ENCODE data around the gene GNA15. TPM values are rescaled to one million over a fixed set of nuclear protein-coding genes. Genes with fewer than 3 reads are reported as not detected.

GNA15 gene
- total RNA-seq, 4 donors from 2014 or later = 1.2 to 9.3 (median 5.7) TPM

DNA sequence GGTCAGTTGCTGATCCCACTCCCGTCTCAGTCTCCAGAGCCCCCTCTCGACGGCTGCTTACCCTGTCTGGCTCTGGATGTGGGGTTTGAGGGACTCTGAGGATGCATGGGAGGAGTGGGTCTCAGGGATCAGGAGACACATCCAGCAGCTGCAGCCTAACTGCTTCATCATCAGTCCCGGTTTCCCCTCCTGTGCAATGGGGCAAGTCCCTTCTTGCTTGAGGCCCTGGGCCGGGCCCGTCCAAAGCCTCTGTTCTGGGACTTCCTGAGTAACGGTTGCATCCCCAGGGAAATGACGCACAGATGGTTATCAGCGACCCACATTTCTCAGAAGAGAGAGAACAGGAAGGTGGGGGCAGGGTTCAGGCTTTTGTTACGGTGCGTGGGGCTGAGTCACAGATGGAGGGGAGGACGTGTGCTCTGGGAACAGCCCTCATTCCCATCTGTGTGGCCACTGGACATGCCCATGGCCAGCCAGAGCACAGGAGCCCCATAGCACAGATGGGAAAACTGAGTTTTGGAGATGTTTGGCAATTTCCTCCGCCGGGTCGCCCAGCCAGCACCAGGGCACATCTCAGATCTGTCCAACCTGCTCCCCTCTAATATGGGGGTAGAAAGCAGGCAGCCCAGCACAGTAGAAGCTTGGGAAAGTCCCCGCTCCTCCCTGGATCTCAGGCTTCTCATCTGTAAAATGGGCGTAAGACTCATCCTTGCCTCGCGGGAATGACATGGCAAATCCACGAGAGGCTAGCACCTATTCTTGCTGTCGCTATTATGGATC is 19.3 kb downstream of the GNA15 start:
- H3K27ac ChIP-seq = peak overlapping the region in 2 of 4 donors; percentile 31 to 45
- peak; percentile 83 for ATAC-seq
- H3K4me3 ChIP-seq = no peak overlapping the region

DNA sequence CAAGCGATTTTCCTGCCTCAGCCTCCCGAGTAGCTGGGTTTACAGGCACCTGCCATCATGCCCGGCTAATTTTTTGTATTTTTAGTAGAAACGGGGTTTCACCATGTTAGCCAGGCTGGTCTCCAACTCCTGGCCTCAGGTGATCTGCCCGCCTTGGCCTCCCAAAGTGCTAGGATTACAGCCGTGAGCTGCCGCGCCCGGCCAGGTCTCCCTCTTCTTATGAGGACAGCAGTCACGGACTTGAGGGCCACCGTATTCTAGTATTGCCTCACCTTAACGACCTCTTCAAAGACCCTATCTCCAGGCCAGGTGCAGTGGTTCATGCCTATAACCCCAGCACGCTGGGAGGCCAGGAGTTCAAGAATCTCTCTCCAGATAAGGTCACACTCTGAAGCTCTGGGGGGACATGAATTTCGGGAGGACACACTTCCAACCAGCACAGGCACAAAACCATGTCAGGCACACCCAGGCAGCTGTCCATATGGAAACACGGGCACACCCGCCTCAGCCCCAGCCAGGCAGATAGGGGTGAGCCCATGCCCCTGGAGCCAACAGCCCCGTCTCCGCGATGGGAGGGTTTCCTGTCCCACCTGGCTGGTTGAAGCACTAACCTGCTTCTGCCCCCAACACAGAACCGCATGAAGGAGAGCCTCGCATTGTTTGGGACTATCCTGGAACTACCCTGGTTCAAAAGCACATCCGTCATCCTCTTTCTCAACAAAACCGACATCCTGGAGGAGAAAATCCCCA is 21.4 kb downstream of the GNA15 start:
- 38% methylated on average over 4 of the region's 23 CpGs; no CpG with 5 or more reads in 1 of the 2 donors for WGBS, 2 donors (ENCODE audit: low coverage in 1 of 2)
- ATAC-seq = no peak
- no peak overlapping the region for H3K4me3 ChIP-seq
- H3K27me3 ChIP-seq = peaks cover 20% of the 10 kb centered on the region
- H3K4me1 ChIP-seq = no peaks in the 10 kb centered on the region
- TF ChIP-seq EP300 (IDR thresholded peaks at IDR 0.05) (no peak), POLR2AphosphoS5 (IDR thresholded peaks at IDR 0.05) (no peak), POLR2A (IDR thresholded peaks at IDR 0.05) (no peak)
- TF ChIP-seq, protein P1, sequence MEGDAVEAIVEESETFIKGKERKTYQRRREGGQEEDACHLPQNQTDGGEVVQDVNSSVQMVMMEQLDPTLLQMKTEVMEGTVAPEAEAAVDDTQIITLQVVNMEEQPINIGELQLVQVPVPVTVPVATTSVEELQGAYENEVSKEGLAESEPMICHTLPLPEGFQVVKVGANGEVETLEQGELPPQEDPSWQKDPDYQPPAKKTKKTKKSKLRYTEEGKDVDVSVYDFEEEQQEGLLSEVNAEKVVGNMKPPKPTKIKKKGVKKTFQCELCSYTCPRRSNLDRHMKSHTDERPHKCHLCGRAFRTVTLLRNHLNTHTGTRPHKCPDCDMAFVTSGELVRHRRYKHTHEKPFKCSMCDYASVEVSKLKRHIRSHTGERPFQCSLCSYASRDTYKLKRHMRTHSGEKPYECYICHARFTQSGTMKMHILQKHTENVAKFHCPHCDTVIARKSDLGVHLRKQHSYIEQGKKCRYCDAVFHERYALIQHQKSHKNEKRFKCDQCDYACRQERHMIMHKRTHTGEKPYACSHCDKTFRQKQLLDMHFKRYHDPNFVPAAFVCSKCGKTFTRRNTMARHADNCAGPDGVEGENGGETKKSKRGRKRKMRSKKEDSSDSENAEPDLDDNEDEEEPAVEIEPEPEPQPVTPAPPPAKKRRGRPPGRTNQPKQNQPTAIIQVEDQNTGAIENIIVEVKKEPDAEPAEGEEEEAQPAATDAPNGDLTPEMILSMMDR (IDR thresholded peaks at IDR 0.05) = no peak
- no peaks in the 10 kb centered on the region for H3K9me3 ChIP-seq
- no peaks in the 10 kb centered on the region for H3K36me3 ChIP-seq
- H3K27ac ChIP-seq = no peak overlapping the region

More for the DNA sequence above, 19.3 kb downstream of the GNA15 start:
- no peaks in the 10 kb centered on the region for H3K4me1 ChIP-seq
- peaks cover 38% of the 10 kb centered on the region for H3K27me3 ChIP-seq
- no peaks in the 10 kb centered on the region for H3K36me3 ChIP-seq
- no peaks in the 10 kb centered on the region for H3K9me3 ChIP-seq
- WGBS, 2 donors (ENCODE audit: low coverage in 1 of 2) = 86 to 92% methylated on average over 7 to 9 of the region's 21 CpGs
- TF ChIP-seq, protein P1 (IDR thresholded peaks at IDR 0.05) = no peak
- TF ChIP-seq POLR2AphosphoS5 (IDR thresholded peaks at IDR 0.05) = peak; percentile 51

DNA sequence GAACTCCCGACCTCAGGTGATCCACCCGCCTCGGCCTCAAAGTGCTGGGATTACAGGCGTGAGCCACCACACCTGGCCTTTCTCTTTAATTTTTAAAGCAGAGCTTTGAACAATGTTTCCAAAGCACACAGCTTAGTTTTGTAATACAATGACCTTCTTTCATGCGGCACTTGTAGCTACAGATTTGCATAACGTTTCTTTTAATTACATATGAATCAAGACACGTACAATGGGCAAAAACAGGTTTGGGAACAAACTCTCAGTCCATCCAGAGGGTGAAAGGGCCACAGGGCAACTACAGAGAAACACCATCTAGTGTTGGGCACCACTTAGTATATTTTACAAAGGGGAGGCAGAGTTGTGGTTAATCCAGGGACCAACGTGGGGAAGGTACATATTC is 23.7 kb downstream of the GNA15 start:
- peaks cover 0 to 9% (median 0%) of the 10 kb centered on the region in 3 donors for H3K4me1 ChIP-seq
- peaks cover 25% of the 10 kb centered on the region for H3K27me3 ChIP-seq
- ATAC-seq = no peak
- H3K27ac ChIP-seq = no peak overlapping the region
- 44 to 58% methylated on average over 2 to 4 of the region's 8 CpGs for WGBS, 2 donors (ENCODE audit: low coverage in 1 of 2)
- TF ChIP-seq POLR2A (IDR thresholded peaks at IDR 0.05) (no peak), POLR2AphosphoS5 (IDR thresholded peaks at IDR 0.05) (no peak), EP300 (IDR thresholded peaks at IDR 0.05) (no peak)
- TF ChIP-seq, protein P1 (IDR thresholded peaks at IDR 0.05) = no peak
- no peak overlapping the region for H3K4me3 ChIP-seq
- no peaks in the 10 kb centered on the region for H3K36me3 ChIP-seq
- H3K9me3 ChIP-seq = no peaks in the 10 kb centered on the region

DNA sequence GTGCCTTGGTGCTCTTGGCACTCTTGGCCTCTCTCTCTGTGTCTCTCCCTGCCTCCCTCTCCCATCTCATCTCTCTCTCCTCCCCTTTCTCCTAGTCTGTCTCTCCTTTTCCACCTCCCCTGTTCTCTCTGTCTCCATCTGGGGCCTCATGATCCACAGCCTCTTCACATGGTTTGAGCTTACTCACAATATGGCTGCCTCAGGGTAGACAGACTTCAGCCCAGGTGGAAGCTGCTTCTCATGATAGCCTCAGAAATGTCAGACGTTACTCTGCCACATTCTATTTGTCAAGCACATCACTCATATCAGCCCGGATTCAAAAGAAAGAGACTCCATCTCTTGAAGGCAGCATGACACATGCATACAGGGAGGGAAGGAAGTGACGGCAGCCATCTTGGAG is 24.4 kb downstream of the GNA15 start:
- Histone ChIP-seq H3K4me3 (no peak overlapping the region), H3K4me1 (peaks cover 0 to 9% (median 0%) of the 10 kb centered on the region in 3 donors), H3K9me3 (no peaks in the 10 kb centered on the region), H3K27me3 (peaks cover 25% of the 10 kb centered on the region), H3K27ac (no peak overlapping the region), H3K36me3 (no peaks in the 10 kb centered on the region)
- no peak for ATAC-seq
- 64 to 81% methylated on average over 2 to 3 of the region's 3 CpGs for WGBS, 2 donors (ENCODE audit: low coverage in 1 of 2)
- TF ChIP-seq POLR2A (IDR thresholded peaks at IDR 0.05) (no peak), EP300 (IDR thresholded peaks at IDR 0.05) (no peak), POLR2AphosphoS5 (IDR thresholded peaks at IDR 0.05) (no peak)
- TF ChIP-seq, protein P1 (IDR thresholded peaks at IDR 0.05) = no peak
